Nephron progenitor cell (in vitro differentiated cells): ENCODE measurements around the gene SLC2A9.

Source experiments
- DNase-seq: peaks from one replicate; pipeline ENCODE4 v3.0.0; 2021
- H3K27ac Mint-ChIP-seq: 2 replicates; pipeline ENCODE4 v1.8.0; 2021; ENCODE audit warnings: mild to moderate bottlenecking, moderate library complexity, mixed read lengths
- H3K27me3 Mint-ChIP-seq: 2 replicates; pipeline ENCODE4 v1.8.0; 2021; ENCODE audit warnings: mild to moderate bottlenecking, low read depth, mixed read lengths; ENCODE audit not compliant: poor library complexity
- H3K36me3 Mint-ChIP-seq: 2 replicates; pipeline ENCODE4 v1.8.0; 2021; ENCODE audit warnings: low read depth, mixed read lengths
- H3K4me1 Mint-ChIP-seq: 2 replicates; pipeline ENCODE4 v1.8.0; 2021; ENCODE audit warnings: mixed read lengths
- H3K4me3 Mint-ChIP-seq: 2 replicates; pipeline ENCODE4 v1.8.0; 2021; ENCODE audit warnings: mild to moderate bottlenecking, moderate library complexity, mixed read lengths
- H3K9me3 Mint-ChIP-seq: 2 replicates; pipeline ENCODE4 v1.8.0; 2021; ENCODE audit warnings: mild to moderate bottlenecking, moderate library complexity, mixed read lengths
- CTCF ChIP-seq: fragments of 200-600 bp; sonication (generic); IDR thresholded peaks from 2 replicates; pipeline ENCODE4 v1.5.0; 2021; ENCODE audit warnings: antibody characterized with exemption

SLC2A9 gene

GRCh38 chr4:10017037-10017893, 4.0 kb downstream of the SLC2A9 start:
- no peak for DNase-seq
- Mint-ChIP-seq H3K4me3 (no peak overlapping the region), H3K9me3 (no peaks in the 10 kb centered on the region), H3K27me3 (peaks cover 33% of the 10 kb centered on the region), H3K27ac (no peak overlapping the region), H3K36me3 (no peaks in the 10 kb centered on the region), H3K4me1 (peaks cover 31% of the 10 kb centered on the region)
- TF ChIP-seq CTCF, result no peak

- no peak overlapping the region for H3K27ac Mint-ChIP-seq
- H3K27me3 Mint-ChIP-seq, result peaks cover 34% of the 10 kb centered on the region
- no peak for TF ChIP-seq CTCF
- no peak for DNase-seq
- no peak overlapping the region for H3K4me3 Mint-ChIP-seq
- no peaks in the 10 kb centered on the region for H3K9me3 Mint-ChIP-seq
- peaks cover 20% of the 10 kb centered on the region for H3K4me1 Mint-ChIP-seq
- H3K36me3 Mint-ChIP-seq, result no peaks in the 10 kb centered on the region
These were observed 5.1 kb downstream of the SLC2A9 start for GRCh38 chr4:10016169-10016568.

- H3K36me3 Mint-ChIP-seq, result no peaks in the 10 kb centered on the region
- no peak overlapping the region for H3K27ac Mint-ChIP-seq
- no peaks in the 10 kb centered on the region for H3K9me3 Mint-ChIP-seq
- H3K4me3 Mint-ChIP-seq, result no peak overlapping the region
- peaks cover 34% of the 10 kb centered on the region for H3K27me3 Mint-ChIP-seq
- peak; percentile 44 for TF ChIP-seq CTCF
- H3K4me1 Mint-ChIP-seq, result peaks cover 19% of the 10 kb centered on the region
- peak; percentile 43 for DNase-seq
These were observed 6.0 kb downstream of the SLC2A9 start for GRCh38 chr4:10015140-10015753.

- peaks cover 15% of the 10 kb centered on the region for H3K4me1 Mint-ChIP-seq
- no peak overlapping the region for H3K27ac Mint-ChIP-seq
- no peaks in the 10 kb centered on the region for H3K9me3 Mint-ChIP-seq
- peaks cover 23% of the 10 kb centered on the region for H3K27me3 Mint-ChIP-seq
- no peak overlapping the region for H3K4me3 Mint-ChIP-seq
- H3K36me3 Mint-ChIP-seq, result no peaks in the 10 kb centered on the region
- DNase-seq, result peak; percentile 43
- TF ChIP-seq CTCF, result peak; percentile 39
These were observed 7.6 kb downstream of the SLC2A9 start for GRCh38 chr4:10013722-10014121.

GRCh38 chr4:10011885-10012284, 9.4 kb downstream of the SLC2A9 start:
- H3K27ac Mint-ChIP-seq, result no peak overlapping the region
- DNase-seq, result no peak
- no peaks in the 10 kb centered on the region for H3K36me3 Mint-ChIP-seq
- peaks cover 18% of the 10 kb centered on the region for H3K4me1 Mint-ChIP-seq
- H3K27me3 Mint-ChIP-seq, result peaks cover 15% of the 10 kb centered on the region
- H3K4me3 Mint-ChIP-seq, result no peak overlapping the region
- H3K9me3 Mint-ChIP-seq, result no peaks in the 10 kb centered on the region
- TF ChIP-seq CTCF, result no peak
